GM19023 (cell line): Measurements from ENCODE around the gene SPIB.
"Not testable (repeated sequence)": the region's sequence is repeated elsewhere in the genome, so short reads cannot be mapped to it uniquely, and the experiment has no call there.

Source experiments
- ATAC-seq: cut with Tn5 transposase; IDR thresholded peaks from one replicate; pipeline ENCODE4 v1.9.1; 2021; ENCODE audit warnings: mild to moderate bottlenecking, moderate library complexity; ENCODE audit not compliant: unreplicated experiment

The SPIB gene

DNA sequence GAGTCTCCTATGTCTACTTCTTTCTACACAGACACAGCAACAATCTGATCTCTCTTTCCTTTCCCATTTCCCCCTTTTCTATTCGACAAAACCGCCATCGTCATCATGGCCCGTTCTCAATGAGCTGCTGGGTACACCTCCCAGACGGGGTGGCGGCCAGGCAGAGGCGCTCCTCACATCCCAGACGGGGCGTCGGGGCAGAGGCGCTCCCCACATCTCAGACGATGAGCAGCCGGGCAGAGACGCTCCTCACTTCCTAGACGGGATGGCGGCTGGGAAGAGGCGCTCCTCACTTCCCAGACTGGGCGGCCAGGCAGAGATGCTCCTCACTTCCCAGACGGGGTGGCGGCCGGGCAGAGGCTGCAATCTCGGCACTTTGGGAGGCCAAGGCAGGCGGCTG, 27.8 kb upstream of the SPIB start:
- ATAC-seq, result not testable (repeated sequence)

DNA sequence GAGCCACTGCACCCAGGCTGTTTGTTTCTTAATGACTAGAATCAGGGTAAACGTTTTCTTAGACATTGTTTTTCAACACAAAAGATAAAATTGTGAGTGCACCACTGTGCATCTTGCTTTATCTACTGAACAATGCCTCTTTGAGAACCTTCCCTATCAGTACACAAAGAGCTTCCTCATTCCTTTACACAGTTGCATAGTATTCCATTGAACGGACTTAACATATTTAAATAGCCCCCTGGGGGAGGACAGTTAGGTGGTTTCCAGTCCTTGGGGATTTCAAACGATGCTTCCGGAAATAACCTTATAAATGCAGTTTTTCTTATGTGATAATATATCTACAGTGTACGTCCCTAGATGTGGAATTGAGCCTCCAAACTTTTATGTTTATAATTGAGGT, 26.0 kb upstream of the SPIB start:
- ATAC-seq, result no peak

GRCh38 chr19:50393589-50393988, 25.1 kb upstream of the SPIB start:
- no peak for ATAC-seq

- no peak for ATAC-seq
Observed at GRCh38 chr19:50394017-50394416, 24.7 kb upstream of the SPIB start.

- ATAC-seq, result no peak
Observed at GRCh38 chr19:50398675-50399367, 19.9 kb upstream of the SPIB start.

DNA sequence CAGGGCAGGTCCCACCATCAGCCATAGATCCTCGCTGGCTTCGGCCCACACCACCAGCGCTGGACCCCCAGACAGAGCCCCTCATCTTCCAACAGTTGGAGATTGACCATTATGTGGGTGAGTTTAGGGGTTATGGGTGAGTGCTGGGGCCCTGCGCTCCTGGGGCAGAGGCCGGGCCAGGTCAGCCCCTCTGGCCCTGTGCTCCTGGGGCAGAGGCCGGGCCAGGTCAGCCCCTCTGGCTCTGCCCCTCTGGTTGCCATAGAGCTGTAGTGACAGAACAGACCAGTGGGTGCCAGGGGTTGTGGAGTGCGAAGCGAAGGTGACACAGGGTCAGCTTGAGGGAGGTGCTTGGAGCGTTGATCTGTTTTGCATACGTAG, 19.4 kb upstream of the SPIB start:
- no peak for ATAC-seq

GRCh38 chr19:50401605-50402450, 16.9 kb upstream of the SPIB start:
- no peak for ATAC-seq

GRCh38 chr19:50402544-50403301, 16.0 kb upstream of the SPIB start:
- ATAC-seq, result no peak

- ATAC-seq, result no peak
Observed at GRCh38 chr19:50406156-50406820, 12.4 kb upstream of the SPIB start.

- no peak for ATAC-seq
Observed at GRCh38 chr19:50406829-50407228, 11.9 kb upstream of the SPIB start.

GRCh38 chr19:50409347-50409746, 9.4 kb upstream of the SPIB start:
- no peak for ATAC-seq

- no peak for ATAC-seq
Observed at GRCh38 chr19:50410109-50410508, 8.6 kb upstream of the SPIB start.

DNA sequence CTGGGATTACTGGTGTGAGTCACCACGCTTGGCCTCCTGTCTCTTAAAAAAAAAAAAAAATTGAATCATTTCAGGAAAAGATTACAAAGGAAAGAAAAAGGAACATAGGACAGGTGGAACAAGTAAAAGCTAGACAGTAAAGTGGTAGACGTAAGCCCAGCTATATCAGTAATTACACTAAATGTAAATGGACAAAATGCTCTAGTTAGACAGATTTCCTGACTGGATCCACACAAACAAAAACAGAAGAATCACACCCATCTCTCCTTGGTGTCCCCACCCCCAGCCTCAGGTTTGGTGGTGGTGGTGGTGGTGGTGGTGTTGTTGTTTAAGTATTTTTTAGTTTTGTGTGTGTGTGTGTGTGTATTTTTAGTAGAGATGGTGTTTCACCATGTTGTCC, 6.3 kb upstream of the SPIB start:
- no peak for ATAC-seq

- ATAC-seq, result no peak
Observed at GRCh38 chr19:50413096-50413495, 5.6 kb upstream of the SPIB start.

DNA sequence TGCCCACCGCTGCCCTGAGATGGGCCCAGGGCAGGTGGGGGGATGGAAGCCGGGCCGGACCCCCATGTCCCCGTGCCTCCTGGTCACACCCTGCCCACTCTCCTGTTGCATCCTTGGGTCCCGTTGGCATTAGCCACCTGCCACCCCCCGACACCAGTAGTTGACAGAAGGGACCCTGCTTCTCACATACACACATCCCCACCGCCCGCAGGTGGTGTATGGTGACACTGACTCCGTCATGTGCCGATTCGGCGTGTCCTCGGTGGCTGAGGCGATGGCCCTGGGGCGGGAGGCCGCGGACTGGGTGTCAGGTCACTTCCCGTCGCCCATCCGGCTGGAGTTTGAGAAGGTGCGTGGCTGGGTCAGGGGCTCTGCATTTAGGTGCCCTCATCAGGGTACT, 5.2 kb upstream of the SPIB start:
- no peak for ATAC-seq

DNA sequence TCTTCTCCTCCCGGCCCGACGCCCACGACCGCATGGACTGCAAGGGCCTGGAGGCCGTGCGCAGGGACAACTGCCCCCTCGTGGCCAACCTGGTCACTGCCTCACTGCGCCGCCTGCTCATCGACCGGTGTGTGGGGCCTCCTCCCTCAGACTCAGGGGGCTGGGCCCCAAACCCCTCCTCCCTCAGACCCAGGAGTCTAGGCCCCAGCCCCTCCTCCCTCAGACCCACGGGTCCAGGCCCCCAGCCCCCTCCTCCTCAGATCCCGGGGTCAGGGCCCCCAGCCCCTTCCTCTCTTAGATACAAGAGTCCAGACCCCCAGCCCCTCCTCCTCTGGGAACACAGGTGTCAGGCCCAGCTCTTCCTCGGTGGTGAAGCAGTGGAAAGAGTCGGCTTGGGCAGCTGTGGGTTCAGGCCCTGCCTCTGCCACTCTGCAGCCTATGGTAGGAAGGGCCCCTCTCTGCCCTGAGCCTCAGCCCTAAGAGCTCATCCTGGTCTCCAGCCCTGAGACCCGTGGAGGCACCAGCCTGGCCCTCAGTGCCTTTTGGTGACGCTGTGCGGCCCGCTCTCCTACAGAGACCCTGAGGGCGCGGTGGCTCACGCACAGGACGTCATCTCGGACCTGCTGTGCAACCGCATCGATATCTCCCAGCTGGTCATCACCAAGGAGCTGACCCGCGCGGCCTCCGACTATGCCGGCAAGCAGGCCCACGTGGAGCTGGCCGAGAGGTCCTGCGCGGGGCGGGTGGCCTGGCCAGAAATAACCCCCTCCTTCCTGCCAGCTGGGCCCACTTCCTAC, 3.7 kb upstream of the SPIB start:
- peak; percentile 15 for ATAC-seq

- ATAC-seq, result peak; percentile 58
Observed at GRCh38 chr19:50415661-50416033, 3.1 kb upstream of the SPIB start.

DNA sequence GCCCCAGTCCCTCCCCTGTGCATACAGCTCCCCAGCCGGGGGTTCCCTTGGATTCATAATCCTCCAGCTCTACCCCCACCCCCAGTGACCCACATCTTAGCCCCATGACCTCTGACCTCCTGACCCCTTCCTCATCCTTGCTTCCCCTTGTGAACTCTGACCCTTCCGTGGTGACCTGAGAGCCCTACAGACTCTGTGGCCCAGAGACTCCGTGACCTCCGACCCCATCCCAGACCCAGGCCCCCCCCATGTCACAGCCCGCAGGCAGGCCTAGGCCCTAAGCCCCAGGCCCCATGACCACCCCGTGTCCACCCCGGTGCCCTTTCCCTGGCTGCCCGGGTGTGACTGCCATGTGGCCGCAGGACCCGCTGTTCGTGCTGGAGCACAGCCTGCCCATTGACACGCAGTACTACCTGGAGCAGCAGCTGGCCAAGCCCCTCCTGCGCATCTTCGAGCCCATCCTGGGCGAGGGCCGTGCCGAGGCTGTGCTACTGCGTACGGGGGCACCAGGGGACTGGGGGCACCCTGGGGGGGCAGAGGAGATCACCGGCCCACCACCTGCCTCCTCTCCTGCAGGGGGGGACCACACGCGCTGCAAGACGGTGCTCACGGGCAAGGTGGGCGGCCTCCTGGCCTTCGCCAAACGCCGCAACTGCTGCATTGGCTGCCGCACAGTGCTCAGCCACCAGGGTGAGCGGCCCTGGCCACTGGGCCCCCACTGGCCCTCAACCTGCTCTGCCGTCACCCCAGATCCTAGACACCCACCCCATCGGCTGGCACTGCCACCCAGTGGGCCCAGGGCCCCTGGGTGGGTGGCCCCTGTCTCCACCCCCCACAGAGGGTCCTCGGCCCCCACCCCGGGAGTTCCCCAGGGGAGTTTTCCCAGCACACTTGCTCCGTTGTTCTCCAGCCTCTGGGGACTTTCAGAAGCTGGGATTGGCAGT, 2.4 kb upstream of the SPIB start:
- ATAC-seq, result no peak
